DMS114 treated with DMSO at 0.1 percent for 48 hours (cell line): ENCODE measurements around the gene POU2F3.
A peak's percentile ranks its signal among the peaks of the same experiment; 100 is the strongest.

Source experiments
- DNase-seq: peaks from one replicate; lab custom pipeline; 2025; ENCODE audit not compliant: unreplicated experiment; lab: John Stamatoyannopoulos, UW

POU2F3 gene

DNA sequence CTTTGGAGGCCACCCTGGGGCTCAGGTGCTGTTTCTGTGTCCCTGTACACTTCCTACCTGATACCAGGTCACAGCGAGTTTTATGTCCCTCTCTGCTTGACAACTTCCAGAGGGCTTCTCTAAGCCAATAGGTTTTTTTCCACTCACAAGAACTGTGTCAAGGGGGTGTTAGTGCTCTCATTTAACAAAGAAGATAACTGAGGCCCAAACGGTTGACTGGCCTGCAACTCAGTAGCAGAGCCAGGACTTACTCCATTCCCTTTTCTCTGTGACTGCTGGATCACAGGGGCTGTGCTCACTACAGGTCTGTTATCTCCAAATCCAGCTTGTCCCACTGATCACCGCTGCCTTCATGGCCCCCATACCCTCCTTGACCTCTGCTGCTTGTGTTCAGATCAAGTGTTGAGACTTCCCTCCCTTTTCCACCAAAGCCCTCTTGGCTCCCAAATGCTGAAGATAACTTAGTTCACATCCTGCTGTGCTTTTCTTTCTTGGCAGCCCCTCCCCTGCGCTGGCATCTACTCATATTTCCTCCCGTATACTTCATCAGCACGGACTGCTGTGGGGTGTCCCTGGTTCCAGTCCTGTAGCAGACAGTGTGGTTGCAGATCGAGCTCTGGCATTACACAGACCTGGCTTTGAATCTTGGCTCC, 41.3 kb downstream of the POU2F3 start:
- DNase-seq = no peak

DNA sequence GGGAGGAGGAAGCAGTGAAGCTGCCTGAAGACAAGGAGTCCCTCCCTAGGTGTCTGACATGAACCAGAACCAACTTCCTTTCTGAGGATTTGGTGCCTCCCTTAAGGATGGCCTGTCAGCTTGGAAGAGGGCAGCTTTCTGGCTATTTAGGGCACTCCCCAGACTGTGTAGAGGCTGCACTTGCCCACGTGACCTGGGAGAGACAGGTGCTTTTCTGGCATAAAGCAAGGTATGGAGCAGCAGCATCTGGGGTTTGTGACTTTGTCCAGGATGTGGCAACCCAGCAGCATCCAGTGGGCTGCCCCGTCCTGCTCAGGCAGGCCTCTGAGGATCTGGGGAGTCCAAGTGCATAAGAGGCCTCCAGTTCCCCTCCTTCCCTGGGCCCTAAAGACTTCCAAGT, 43.2 kb downstream of the POU2F3 start:
- no peak for DNase-seq

DNA sequence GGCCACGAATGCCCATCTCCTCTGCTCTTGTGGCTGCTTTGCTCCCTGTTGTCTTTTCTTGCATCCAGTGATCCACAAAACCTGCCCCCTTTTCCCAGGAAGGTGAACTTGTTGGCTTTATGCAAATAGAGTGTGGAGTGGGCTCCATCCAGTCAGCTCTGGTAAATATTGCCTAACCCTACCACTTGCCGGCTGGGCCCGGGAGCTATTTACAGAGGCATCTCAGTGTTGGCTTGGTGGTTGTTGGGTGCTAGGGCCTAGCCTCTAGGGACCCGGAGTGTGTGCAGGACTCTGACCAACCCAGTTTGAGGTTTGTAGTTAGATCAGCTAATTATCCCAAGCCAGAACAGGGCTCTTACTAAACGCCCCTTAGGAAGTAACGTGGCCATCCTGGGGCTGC, 44.3 kb downstream of the POU2F3 start:
- no peak for DNase-seq

DNA sequence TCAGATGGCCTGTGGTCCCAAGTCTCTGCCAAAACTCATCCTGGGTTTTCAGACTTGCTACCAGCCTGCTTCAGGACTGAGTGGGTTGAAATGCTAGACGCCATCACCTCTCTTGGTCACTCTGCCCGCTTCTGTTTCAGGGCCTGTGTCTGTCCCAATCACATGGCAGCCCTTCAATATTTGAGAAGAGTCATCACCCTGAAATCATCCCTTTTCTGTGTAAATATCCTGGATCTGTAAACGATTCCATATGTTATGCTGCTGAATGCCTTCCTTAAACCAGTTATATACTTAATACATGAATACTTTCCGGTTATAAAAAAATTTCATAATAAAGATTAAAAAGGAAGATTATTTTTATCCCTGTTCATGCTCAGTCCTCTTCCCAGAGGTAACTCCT, 45.3 kb downstream of the POU2F3 start:
- no peak for DNase-seq

DNA sequence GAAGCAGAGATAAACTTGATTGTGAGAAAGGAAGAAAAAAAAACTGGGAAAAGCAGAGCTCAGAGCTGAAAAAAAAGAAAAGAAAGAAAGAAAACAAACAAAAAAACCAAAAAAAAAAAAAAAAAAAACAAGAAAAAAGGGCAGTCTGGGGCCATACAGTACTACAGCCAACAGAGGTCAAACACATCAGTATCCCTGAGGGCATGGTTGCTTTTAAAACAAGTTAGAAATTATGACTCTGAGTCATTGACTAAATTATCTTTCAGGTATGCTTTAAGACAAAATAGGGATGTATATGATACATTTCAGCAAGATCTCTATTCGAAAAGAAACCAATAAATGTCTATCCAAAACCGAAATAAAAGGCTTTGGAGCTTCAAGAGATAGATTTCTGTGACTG, 48.1 kb downstream of the POU2F3 start:
- DNase-seq = no peak

DNA sequence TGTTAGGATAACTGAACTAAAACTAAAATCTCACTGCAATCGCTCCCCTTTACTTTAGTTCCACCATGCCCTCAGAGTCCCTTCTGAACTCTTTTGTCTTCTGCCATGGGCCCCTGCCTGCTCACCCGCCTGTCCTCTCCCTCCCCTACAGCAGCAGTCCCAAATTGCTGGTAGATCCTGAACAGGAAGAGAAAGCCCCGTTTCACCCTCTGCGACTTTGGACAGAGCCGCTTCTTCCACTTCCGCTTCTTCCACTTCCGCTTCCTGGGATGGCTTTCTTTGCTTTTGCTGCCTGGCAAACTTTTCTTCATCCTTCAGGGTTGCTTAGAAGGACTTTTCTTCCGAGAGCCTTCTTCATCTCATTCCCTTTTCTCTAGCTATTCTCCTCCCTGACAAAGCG, 49.5 kb downstream of the POU2F3 start:
- DNase-seq = no peak

DNA sequence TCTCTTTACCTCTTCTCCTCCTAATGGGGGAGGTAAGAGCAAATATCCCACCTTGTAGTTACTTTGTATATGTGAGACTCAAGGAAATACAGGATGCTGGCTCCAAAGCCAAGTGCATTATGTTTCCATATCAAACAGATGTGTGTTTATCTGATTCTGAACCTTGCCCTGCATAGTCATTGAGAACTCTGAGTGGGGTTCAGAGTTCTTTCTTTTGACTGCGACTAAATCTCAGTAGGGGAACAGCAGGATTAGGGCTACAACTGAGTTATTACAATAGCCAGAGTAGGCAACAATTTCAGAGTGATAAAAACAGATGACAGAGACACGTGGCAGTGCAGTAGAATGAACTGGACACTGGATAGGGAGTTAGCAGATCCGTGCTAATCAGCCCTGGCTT, 51.0 kb downstream of the POU2F3 start:
- DNase-seq = no peak

DNA sequence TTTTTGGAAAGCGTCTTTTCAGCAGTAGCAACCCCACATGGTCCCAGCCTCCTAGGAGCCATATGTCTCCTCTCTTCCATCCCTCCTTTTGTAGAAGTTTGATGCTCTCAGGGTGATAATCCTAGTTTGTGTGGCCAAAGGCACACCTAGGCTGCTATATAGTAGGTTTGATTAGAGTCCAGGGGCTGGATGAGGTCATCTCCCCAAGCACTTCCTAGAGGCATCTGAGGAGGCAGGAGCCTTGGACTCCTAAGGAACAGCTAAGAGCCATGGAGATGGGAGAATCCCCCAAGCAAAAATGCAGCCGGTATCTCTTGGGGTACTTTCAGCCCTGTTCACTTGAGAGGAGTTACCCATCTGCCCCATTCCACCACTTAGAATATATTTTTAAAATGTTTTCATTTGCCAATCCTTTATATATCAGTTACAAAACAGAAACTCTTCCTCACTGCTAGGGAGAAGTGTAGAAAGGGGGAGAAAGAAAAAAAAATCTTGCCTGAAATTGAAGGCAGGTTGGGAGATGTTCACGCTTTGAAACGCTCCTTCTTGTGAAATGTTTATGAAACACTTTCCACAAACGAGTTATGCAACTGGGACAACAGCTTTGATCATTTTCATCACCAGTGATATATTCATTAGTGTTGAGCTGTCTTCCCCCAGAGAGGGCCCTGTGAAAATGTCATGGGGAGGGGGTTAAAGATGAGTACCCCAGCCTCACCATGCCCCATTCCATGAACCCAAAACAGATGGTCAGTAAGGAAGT, 53.3 kb downstream of the POU2F3 start:
- no peak for DNase-seq

DNA sequence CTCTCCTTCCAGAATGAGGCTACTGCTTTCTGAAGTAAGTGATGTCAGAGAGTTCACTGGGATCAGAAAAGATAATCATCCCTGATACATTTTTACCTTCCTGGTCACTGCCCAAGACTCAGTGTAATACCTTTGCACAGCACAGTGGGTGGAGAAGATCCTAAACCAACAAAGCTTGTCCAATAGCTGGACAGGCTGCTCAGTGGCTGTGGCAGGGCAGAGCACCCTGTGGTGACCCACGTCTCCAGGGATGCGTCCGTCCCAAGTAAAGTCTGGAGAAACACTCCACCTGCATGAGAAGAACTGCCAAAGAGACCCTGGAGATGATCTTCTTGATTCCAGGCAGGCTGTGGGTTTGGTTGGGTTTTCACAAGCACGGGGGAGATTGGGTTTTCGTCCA, 54.2 kb downstream of the POU2F3 start:
- DNase-seq = no peak

DNA sequence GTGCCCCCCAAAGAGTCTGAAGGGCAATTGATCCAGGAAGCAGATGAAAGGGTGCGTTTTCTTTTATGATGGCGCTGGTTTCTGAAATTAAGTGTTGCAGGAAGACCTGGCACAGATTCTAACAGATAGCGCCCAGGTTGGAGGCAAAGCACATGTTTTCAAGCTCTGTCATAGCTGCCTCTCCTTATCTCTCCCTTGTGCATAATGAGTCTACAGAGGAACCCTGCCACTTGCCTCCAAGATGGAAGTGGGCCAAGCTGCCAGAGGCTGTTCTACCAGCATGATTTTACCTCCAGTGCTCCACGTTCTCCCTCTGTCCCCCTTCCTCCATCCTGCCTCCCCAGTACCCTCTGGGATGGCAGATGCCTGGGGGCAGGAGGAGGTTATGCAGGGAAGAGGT, 55.2 kb downstream of the POU2F3 start:
- no peak for DNase-seq

DNA sequence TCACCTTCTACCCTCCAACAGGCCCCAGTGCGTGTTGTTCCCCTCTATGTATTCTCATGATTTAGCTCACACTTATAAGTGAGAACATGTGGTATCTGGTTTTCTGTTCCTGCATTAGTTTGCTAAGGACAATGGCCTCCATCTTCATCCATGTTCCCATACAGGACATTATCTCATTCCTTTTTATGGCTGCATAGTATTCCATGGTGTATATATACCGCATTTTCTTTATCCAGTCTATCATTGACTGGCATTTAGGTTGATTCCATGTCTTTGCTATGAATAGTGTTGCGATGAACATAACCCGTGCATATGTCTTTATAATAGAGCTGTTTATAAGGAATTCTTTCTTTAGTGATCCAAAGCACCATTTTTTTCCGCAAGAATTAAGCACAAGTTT, 56.6 kb downstream of the POU2F3 start:
- DNase-seq = no peak

DNA sequence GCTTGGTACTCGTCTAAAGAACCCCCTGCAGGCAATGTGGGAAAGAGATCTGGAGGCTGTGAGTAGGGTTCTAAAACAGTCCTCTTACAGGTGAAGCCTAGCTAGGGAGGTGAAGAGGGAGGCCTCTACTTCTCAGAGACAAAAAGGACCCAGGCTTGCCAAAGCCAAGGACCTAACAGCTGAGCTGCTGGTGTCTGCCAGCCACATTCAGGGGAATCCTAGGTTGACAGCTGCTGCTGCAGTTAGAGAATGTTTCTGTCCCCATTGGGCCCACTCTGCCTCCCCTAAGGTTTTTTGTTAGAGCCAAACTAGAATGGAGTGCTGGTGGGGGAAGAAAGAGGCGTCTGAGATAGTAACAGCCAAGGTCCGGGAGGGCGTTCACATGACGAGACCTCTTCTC, 58.5 kb downstream of the POU2F3 start:
- DNase-seq = no peak

DNA sequence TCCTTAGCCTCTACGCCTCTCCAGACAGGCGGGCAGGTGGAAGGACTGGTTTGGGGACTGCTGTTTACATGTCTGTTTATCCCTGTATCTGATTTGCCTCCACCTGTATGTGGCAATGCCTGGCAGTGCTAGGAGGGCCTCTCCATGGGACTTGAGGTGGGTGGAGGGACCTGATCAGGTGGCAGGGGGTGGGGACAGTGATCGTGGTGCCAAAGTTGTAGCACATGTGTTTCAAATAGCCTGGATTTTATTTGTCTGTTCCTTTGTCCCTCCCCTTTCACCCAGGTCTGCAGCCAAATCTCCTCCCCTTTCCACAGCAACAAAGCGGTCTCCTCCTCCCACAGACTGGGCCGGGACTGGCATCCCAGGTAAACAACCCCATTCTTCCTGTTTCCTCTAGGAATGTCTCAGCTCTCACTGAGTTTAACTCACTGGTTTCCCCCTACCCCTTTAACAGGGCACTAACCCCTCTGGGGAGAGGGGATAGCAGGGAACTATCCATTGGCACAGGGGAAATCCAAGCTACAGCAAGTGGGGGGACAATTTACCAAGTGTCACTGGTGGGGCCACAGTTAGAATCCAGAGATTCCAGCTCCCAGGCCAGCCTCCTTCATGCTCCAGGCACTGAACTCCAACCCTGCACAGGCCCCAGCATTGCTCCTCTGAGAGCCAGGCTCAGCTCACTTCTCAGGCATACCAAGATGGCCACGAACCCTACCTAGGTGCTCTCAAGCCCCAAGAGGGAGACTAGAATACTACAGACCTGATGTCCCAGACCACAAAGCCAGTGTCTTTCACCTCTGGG, 62.3 kb downstream of the POU2F3 start:
- no peak for DNase-seq

DNA sequence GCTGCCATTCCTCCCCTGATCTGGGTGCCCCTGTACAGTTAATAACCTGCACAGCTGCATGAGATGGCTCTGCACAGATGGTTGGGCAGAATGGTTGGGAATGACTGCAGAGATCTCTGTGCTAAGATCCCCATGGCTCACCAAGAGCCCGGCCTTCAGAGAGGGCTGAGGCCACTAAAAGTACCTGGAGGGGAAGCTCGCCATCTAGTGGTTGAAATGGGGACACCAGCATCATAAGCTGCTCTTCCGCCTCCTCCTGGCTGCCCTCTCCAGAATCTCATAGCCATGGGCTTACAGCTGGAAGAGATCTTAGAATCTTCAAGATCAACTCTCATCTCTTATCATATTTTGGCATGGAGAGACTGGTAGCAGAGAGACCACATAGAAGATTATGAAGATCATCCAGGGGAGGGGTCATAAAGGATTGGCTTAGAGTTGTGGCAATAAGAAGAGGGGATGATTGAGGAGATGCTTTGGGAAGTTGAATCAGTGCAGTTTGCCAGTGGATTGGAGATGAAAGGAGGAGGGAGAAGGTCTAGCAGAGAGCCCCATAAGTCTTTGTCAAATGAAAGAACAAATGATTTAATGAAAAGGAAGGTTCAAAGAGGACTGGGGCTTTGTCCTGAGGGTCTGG, 63.2 kb downstream of the POU2F3 start:
- DNase-seq = peak; percentile 43

DNA sequence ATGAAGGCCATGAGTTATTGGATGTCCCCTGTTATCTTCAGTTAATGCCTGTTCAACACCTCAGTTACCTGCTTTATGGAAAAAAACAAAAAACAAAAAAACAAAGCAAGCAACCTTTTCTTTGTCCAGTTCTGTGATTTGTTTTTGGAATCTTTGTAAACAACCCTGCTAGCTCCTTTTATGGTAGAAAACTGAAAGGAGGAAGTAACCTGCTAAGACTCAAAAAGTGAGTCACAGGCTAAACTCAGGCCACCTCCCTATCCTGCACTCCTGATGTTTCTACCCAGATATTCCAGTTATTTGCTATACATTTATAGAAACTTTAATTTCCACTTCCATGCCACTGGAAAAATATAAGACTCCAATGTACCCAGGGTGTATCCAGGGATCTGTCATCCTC, 64.6 kb downstream of the POU2F3 start:
- no peak for DNase-seq

DNA sequence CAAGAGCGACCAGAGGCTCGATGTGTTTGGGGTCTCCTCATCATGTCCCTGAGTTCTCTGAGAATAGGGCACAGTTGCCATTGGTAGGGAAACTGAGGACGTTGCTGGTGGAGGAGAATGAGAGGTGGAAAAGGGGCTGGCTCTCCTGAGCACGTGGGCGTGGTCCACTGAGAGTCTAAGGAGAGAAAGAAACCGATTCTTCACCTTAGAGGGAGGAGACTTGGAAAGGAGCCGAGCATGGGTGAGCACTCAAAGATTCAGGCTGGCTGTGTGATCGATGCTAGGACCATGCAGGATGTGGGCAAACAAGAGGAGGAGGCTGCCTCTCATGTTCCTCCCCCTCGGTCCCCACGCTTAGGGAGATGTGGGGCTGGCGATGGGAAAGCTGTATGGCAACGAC, 65.3 kb downstream of the POU2F3 start:
- DNase-seq = no peak

DNA sequence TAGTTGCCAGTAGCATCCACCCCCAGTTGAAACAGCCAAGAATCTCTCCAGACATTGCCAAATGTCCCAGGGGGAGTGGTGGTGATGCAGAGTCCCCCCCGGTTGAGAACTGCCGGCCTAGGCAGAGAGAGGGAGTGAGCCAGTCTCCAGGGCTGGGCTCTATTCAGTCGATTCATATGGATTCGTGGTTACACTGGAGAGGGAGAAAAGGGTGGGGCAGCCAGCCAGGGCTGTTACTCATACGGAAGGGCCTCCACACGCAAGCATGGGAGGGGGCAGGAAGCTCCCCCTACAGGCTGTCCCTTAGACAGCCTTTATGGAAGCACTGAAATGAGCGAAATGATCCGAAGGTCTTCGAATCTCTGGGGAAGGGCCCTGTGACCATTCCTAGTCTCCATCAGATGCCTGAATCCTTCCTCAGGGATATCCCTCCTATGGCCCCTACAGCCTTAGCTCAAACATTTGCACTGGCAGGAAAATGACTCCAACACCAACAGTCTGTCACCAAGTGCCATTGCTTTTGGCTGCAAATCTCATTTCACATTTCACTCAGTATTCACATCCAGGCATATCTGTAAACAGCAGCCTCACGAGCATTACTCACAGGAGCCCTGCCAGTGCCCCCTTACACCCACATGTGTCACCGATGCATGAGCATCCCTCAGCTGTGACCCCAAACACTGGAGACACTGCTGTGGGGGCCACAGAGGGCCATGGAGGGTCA, 66.7 kb downstream of the POU2F3 start:
- DNase-seq = no peak

DNA sequence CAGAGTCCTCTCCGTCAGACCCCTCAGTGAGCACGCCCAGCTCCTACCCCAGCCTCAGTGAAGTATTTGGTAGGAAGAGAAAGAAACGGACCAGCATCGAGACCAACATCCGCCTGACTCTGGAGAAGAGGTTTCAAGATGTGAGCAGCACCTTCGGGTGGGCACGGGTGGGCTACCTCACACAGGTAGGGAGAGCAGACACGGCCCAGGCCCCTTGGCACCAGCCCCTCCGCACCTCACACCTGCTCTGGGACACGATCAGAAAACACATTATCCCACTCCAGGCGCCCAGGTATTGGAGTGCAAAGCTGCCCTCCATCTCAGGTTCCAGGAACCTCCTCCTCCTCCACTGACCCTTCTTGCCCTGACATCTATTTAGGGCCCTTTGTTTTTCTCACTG, 67.5 kb downstream of the POU2F3 start:
- DNase-seq = no peak

DNA sequence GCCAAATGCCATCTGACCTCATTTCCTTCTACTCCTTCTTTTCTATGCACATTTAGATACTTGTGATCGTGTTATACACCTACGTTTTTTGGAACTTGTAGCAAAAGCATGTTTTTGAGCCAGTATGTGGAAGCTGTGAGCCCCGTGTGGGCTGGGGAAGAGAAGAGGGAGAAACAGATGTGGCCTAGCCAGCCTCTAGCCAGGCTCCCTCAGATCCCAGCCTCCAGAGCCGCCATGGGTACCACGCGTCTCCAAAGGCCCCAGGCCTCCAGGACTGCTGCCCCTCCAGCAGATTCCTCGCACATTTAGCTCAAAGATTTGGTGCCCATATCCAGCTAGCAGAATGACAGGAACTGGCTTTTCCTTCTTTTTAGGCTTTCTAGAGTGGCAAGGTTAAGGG, 68.1 kb downstream of the POU2F3 start:
- no peak for DNase-seq

DNA sequence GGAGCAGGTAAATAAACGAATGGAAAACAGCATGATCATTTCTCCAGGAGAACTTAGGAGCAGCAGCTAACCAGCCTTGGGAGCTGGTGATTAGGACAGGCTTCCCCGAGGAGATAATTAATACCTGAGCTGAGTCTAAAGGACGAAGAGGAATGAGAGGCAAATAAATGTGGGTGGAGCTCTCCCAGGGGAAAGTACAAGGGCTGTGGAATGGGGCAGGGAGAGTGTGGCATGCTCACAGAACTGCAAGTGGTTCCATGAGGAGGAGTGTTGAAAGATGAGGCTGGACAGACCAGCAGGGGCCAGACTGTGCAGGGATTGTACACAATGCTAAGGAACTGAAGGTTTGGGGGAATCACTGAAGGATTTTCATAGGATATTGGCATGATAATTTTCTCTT, 70.9 kb downstream of the POU2F3 start:
- no peak for DNase-seq

DNA sequence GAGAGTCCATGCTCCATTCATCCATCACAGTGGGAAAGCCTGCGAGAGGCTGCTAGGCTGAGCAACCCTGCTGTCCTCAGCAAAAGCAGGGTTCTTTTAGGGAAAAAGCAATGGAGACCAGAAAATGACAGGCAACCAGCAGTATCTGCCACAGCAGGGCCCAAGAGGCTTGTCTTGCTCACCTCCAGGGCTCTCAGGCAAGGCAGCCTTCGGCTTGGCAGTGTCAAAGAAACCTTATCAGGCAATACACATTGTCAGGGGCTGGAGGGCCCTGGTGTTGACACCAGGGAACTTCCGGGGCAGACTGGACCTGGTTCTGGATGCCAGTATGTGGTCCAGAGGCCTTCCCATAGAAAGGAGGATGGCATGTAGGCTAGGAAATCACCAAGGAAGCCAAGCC, 74.9 kb downstream of the POU2F3 start:
- DNase-seq = no peak
